H7 (cell line): Measurements from ENCODE around the gene SMARCE1. TPM values are rescaled to one million over a fixed set of nuclear protein-coding genes. Genes with fewer than 3 reads are reported as not detected.

Experiments used
- DNase-seq: peaks from one replicate; pipeline ENCODE4 v3.0.0; 2012
- H3K27me3 ChIP-seq: 2 replicates; pipeline ENCODE4 v1.6.0; 2011; ENCODE audit warnings: mild to moderate bottlenecking, low read length; ENCODE audit not compliant: control insufficient read depth, insufficient read depth
- H3K36me3 ChIP-seq: replicated peaks from 2 replicates; pipeline ENCODE4 v1.5.1; 2011; ENCODE audit warnings: low read length; ENCODE audit not compliant: control insufficient read depth, insufficient read depth
- H3K4me3 ChIP-seq: 2 replicates; pipeline ENCODE4 v1.5.1; 2011; ENCODE audit warnings: low read depth, mild to moderate bottlenecking, control low read depth, low read length, moderate library complexity; ENCODE audit not compliant: insufficient read depth
- total RNA-seq: library from RNA; depleted of rRNA; stranded (reverse); fragments of >200 nt; shearing (Covaris generic); gene quantifications from 2 replicates; pipeline ENCODE4 v1.2.3, GENCODE V29; 2014

Gene SMARCE1
- total RNA-seq, 1 experiment from 2014 or later, result 75.1 TPM

GRCh38 chr17:40664582-40665333 lies 17.1 kb upstream of the SMARCE1 start, which contains the start of gene KRT222:
KRT222 (minus strand) TSS chr17:40665177; CDS start chr17:40665099, 78 bp downstream.
- DNase-seq, result peak; percentile 22
- no peaks in the 10 kb centered on the region for H3K27me3 ChIP-seq
- H3K4me3 ChIP-seq, result peak within 1 kb of the TSS; percentile 15
- H3K36me3 ChIP-seq, result no peaks in the 10 kb centered on the region

GRCh38 chr17:40663252-40663651 lies 15.6 kb upstream of the SMARCE1 start:
- no peak for DNase-seq
- no peaks in the 10 kb centered on the region for H3K36me3 ChIP-seq
- H3K27me3 ChIP-seq, result no peaks in the 10 kb centered on the region
- H3K4me3 ChIP-seq, result no peak overlapping the region

- DNase-seq, result no peak
- Histone ChIP-seq H3K36me3 (no peaks in the 10 kb centered on the region), H3K4me3 (no peak overlapping the region), H3K27me3 (no peaks in the 10 kb centered on the region)
Measured at GRCh38 chr17:40659911-40660310, 12.3 kb upstream of the SMARCE1 start.

- Histone ChIP-seq H3K4me3 (no peak overlapping the region), H3K36me3 (no peaks in the 10 kb centered on the region), H3K27me3 (no peaks in the 10 kb centered on the region)
- DNase-seq, result no peak
Measured at GRCh38 chr17:40658396-40658795, 10.8 kb upstream of the SMARCE1 start.

- no peak overlapping the region for H3K4me3 ChIP-seq
- H3K36me3 ChIP-seq, result no peaks in the 10 kb centered on the region
- DNase-seq, result no peak
- no peaks in the 10 kb centered on the region; the same call in 1 of the 2 replicates for H3K27me3 ChIP-seq
Measured at GRCh38 chr17:40651939-40652338, 4.3 kb upstream of the SMARCE1 start.

- Histone ChIP-seq H3K36me3 (peaks cover 1% of the 10 kb centered on the region), H3K27me3 (no peaks in the 10 kb centered on the region; the same call in 1 of the 2 replicates), H3K4me3 (peak overlapping the region; percentile 91)
- DNase-seq, result no peak
Measured at GRCh38 chr17:40648384-40648968, 858 bp upstream of the SMARCE1 start.

GRCh38 chr17:40646791-40647623 lies 611 bp downstream of the SMARCE1 start:
- DNase-seq, result peak; percentile 65
- no peaks in the 10 kb centered on the region; the same call in 1 of the 2 replicates for H3K27me3 ChIP-seq
- H3K36me3 ChIP-seq, result peaks cover 7% of the 10 kb centered on the region
- peak overlapping the region; percentile 91 for H3K4me3 ChIP-seq

- DNase-seq, result no peak
- H3K27me3 ChIP-seq, result no peaks in the 10 kb centered on the region; the same call in 1 of the 2 replicates
- H3K36me3 ChIP-seq, result peaks cover 7% of the 10 kb centered on the region
- H3K4me3 ChIP-seq, result no peak overlapping the region
Measured at GRCh38 chr17:40645943-40646342, 1.7 kb downstream of the SMARCE1 start.

- H3K36me3 ChIP-seq, result peaks cover 7% of the 10 kb centered on the region
- DNase-seq, result no peak
- no peaks in the 10 kb centered on the region; the same call in 1 of the 2 replicates for H3K27me3 ChIP-seq
- H3K4me3 ChIP-seq, result no peak overlapping the region
Measured at GRCh38 chr17:40645291-40645690, 2.3 kb downstream of the SMARCE1 start.

GRCh38 chr17:40637931-40638330 lies 9.7 kb downstream of the SMARCE1 start:
- H3K36me3 ChIP-seq, result peaks cover 24% of the 10 kb centered on the region

GRCh38 chr17:40633871-40634270 lies 13.7 kb downstream of the SMARCE1 start:
- Histone ChIP-seq H3K4me3 (no peak overlapping the region), H3K36me3 (peaks cover 39% of the 10 kb centered on the region), H3K27me3 (no peaks in the 10 kb centered on the region)
- no peak for DNase-seq

More at GRCh38 chr17:40637931-40638330, 9.7 kb downstream of the SMARCE1 start:
- Histone ChIP-seq H3K27me3 (no peaks in the 10 kb centered on the region), H3K4me3 (no peak overlapping the region)
- no peak for DNase-seq

GRCh38 chr17:40632216-40632615 lies 15.4 kb downstream of the SMARCE1 start:
- Histone ChIP-seq H3K36me3 (peaks cover 39% of the 10 kb centered on the region), H3K4me3 (no peak overlapping the region), H3K27me3 (no peaks in the 10 kb centered on the region)
- no peak for DNase-seq

GRCh38 chr17:40629842-40630241 lies 17.8 kb downstream of the SMARCE1 start:
- peaks cover 29% of the 10 kb centered on the region for H3K36me3 ChIP-seq

GRCh38 chr17:40625311-40625710 lies 22.3 kb downstream of the SMARCE1 start:
- Histone ChIP-seq H3K27me3 (no peaks in the 10 kb centered on the region), H3K4me3 (no peak overlapping the region), H3K36me3 (peaks cover 9% of the 10 kb centered on the region)
- DNase-seq, result no peak

More at GRCh38 chr17:40629842-40630241, 17.8 kb downstream of the SMARCE1 start:
- Histone ChIP-seq H3K4me3 (no peak overlapping the region), H3K27me3 (no peaks in the 10 kb centered on the region)
- no peak for DNase-seq
